Urothelium cell line (cell line): ENCODE results near the gene TMEM192.
"Not testable (repeated sequence)": the region's sequence is repeated elsewhere in the genome, so short reads cannot be mapped to it uniquely, and the experiment has no call there.

Experiments used
- DNase-seq: peaks from one replicate; pipeline ENCODE4 v3.0.0; 2011; ENCODE audit warnings: low spot score, mixed read lengths
- FAIRE-seq: peaks from 2 replicates; lab custom pipeline; 2011; peaks lifted over from hg19 to GRCh38; lab: Jason Lieb, UNC

Gene TMEM192

GRCh38 chr4:165112368-165113121 is at the start of gene TMEM192:
TSS of gene TMEM192 (minus strand) at chr4:165112860. CDS start at chr4:165112773, 87 bp downstream.
- FAIRE-seq (peak; percentile 56), DNase-seq (peak; percentile 95)

GRCh38 chr4:165158762-165159161 is 46.1 kb upstream of the TMEM192 start:
- FAIRE-seq, result no peak

DNA sequence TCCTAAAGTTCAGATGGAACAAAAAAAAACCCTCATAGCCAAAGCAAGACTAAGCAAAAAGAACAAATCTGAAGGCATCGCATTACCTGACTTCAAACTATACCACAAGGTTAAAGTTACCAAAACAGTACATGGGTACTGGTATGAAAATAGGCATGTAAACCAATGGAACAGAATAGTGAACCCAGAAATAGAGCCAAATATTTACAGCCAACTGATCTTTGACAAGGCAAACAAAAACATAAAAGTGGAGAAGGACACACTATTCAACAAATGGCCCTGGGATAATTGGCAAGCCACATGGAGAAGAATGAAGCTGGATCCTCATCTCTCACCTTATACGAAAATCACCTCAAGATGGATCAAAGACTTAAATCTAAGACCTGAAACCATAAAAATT is 44.2 kb upstream of the TMEM192 start:
- FAIRE-seq (no peak), DNase-seq (no peak)

More at GRCh38 chr4:165158762-165159161, 46.1 kb upstream of the TMEM192 start:
- DNase-seq, result no peak

DNA sequence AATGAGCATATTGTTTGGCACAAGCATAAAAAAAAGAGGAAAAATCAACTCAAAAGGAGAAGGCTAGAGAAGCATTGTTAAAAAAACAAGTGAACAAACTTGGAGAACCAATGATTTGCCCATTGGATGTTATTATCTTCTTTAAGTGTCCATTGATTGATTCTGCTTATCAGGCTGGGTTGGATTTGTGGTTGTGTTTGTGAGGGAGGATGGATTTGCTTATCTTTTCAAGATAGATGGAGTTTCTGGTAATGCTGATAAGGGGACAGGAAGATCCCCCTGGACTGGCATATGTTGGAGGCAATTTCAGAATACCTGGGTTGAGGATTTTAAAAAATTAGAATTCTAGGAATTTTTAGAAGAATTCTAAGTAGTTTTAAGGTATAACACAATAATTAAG is 41.8 kb upstream of the TMEM192 start:
- no peak for FAIRE-seq
- DNase-seq, result no peak

- no peak for DNase-seq
Observed at GRCh38 chr4:165152527-165152926, 39.9 kb upstream of the TMEM192 start.

DNA sequence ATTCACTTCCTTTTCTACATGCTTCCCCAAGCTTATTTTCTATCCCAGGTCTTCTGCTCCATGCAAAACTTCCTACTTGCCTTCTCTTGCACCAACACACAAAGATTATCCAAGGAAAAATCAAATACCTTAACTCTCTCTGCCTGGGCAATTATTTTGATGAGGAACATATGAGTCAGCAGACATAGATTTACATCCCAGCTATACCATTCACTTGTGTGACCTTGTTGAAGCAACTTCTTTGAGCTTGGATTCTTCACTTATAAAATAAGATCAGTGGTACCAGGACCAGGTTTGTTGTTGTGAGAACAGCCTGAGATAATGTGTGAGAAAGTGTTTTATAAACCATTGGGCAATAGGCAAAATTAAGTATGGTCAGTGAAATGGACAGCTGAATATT is 39.1 kb upstream of the TMEM192 start:
- DNase-seq (no peak), FAIRE-seq (no peak)

More at GRCh38 chr4:165152527-165152926, 39.9 kb upstream of the TMEM192 start:
- FAIRE-seq, result no peak

GRCh38 chr4:165150545-165150944 is 37.9 kb upstream of the TMEM192 start:
- FAIRE-seq, result no peak
- DNase-seq, result no peak

- no peak for DNase-seq
- FAIRE-seq, result no peak
Observed at GRCh38 chr4:165138843-165139242, 26.2 kb upstream of the TMEM192 start.

GRCh38 chr4:165137205-165137604 is 24.5 kb upstream of the TMEM192 start:
- FAIRE-seq (no peak), DNase-seq (no peak)

DNA sequence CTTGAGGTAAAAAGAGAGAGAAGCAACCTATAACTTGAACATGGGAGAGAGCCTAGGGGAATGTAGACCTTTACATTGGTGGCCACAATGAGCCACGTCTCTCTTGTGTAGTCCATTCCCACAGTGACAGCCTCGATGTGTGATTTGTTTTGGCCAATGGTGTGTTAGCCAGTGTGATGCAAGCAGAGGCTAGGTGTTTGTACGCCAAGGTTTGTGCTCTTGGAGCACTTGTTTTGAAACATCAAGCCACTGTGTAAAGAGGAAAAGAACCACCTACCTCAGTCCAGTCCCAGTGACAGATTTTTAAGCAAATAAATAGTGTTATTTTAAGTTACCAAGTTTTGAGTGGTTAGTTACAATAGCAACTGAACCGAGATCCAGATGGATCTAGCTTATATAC is 23.9 kb upstream of the TMEM192 start:
- no peak for DNase-seq
- FAIRE-seq, result no peak

GRCh38 chr4:165133150-165133549 is 20.5 kb upstream of the TMEM192 start:
- FAIRE-seq, result no peak
- no peak for DNase-seq

DNA sequence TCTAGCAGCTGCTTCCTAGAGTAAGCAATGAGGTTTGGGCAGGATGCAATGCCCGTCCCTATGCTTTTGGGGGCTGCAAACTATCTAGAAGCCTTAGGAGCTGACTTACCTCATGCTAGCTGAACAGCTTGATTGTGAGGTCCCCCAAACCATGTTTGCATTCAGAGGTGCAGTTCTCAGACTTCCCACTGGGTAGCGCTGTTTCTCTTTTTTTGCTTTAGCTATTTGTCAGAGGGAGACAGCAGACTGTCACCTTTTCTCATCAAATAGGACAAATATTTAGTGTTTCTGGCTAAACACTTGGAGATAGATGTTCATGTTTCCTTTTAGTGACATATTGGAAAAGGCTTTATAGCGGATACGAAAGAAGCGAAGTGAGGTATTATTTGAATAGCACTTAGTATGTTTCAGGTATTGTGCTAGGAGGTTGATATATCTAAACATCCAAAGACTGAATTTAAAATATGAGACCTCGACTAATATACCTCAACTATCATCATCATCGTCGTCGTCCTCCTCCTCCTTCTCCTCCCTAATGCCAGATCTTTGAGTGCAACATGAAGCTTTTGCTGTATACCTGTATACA is 18.7 kb upstream of the TMEM192 start:
- FAIRE-seq, result no peak
- DNase-seq, result peak; percentile 47

DNA sequence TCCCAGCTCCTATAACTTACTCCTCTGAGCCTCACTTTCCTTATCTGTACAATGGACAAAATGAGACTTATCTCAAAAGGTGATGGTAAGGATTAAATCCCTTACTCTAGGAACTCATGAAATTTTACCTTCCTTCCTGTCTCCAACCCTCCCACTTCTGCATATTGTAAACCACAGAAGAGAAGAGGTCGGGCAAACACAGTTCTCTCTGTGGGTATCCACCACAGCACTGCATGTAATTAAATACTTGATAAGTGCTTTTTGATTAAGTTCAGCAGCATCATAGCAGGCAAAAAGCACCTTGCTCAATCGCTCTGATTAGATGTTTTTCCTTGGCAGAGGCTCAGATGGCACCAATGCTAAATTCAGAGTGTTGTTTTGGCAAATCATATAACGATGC is 17.3 kb upstream of the TMEM192 start:
- no peak for DNase-seq
- no peak for FAIRE-seq

GRCh38 chr4:165125869-165126499 is 13.3 kb upstream of the TMEM192 start:
- not testable (repeated sequence) for FAIRE-seq, DNase-seq

DNA sequence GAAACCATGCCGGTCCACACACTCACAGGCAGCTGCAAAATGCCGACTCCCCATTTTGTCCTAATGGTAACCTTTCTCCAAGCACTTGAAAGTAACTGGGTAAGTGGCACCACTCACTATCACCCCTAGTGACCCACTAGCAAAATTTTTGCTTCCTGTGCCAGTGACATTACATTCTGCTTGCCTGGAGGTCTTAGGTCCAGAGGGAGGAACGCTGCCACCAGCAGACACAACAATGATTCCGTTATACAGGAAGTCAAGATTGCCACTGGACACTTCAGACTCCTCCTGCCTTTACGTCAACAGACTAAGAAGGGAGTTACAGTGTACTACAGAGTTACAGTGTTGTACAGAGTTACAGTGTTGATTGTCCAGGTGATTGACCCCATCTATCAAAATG is 11.8 kb upstream of the TMEM192 start:
- DNase-seq, result no peak
- FAIRE-seq, result no peak

GRCh38 chr4:165118256-165118909 is 5.7 kb upstream of the TMEM192 start:
- DNase-seq, result no peak
- FAIRE-seq, result no peak

GRCh38 chr4:165115301-165115700 is 2.6 kb upstream of the TMEM192 start:
- FAIRE-seq (no peak), DNase-seq (no peak)

DNA sequence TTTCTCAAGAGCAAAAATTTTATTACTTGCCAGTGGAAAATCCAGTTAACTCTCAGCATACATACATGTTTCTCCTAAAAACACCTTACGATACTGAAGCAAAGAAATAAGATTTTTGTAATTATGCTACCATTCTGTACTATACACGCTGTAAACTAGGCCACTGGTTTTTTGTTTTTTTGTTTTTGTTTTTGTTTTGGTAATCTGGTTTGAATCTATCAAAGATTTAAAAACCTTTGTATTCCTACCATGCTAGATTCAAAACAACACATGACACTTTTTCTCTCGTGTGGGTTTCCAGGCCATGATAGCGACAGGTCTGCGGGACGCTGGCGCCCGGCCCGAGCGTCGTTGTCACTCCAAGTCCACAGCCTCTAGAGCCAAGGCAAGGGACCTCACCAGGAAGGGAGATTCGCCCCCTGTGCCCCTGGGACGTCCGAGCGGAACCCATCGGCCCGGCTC is 723 bp downstream of the TMEM192 start:
- DNase-seq (no peak), FAIRE-seq (no peak)

GRCh38 chr4:165106518-165106917 is 6.1 kb downstream of the TMEM192 start:
- DNase-seq, result no peak
- no peak for FAIRE-seq

DNA sequence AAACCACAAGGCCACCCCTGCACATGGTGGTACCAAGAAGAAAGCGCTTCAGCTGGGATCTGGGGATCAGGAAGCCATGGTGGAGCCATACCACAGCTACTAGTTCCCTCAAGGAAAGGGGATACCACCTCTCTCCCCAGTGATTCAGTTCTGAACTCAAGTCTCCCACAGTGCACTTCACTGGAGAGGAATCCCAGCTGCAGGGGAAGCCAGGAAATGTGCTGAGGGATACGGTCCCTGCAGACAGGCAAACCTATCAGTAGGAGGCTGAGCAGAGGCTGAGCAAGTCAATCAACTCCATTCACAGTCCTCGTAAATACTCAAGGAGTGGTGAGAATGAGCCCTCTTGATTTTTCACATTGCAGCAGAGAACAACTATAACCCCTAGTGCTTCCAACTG is 11.0 kb downstream of the TMEM192 start:
- no peak for FAIRE-seq
- DNase-seq, result no peak

DNA sequence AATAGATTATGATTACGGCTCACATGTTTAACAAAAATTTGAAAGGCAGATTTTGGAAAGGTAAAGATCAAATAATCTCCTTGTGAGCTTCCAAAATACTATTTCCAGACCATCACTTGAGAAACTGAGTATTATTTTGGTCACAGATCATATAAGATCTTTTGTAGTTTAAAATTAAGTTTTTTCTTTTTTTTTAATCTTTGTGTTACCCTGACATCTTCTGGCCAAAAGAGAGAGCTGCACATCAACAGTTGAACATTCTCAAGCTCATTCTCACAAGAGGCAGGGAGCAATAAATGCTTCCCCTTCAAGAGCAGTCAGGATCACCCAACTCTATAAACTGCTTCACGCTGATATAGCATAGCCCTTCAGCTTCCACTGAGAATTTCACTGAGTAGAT is 15.9 kb downstream of the TMEM192 start:
- no peak for FAIRE-seq
- peak; percentile 37 for DNase-seq
